HL-60 (cell line): ENCODE data around the gene HNRNPA2B1.
"Not testable (repeated sequence)": the region's sequence is repeated elsewhere in the genome, so short reads cannot be mapped to it uniquely, and the experiment has no call there.

Experiments used
- DNase-seq, 2 experiments: peaks; one replicate each; pipeline ENCODE4 v3.0.0-alpha.2; 2010 to 2020; ENCODE audit warnings: low read depth in 1 of 2, low spot score in 1 of 2
- H3K27ac ChIP-seq: fragments of 250-450 bp; sonication (Bioruptor Pico); replicated peaks from 2 replicates; pipeline ENCODE4 v1.5.1; 2020; ENCODE audit warnings: mild to moderate bottlenecking, moderate library complexity
- H3K27me3 ChIP-seq: fragments of 250-450 bp; sonication (Bioruptor Pico); 2 replicates; pipeline ENCODE4 v1.5.1; 2021; ENCODE audit warnings: mild to moderate bottlenecking, moderate library complexity; ENCODE audit not compliant: insufficient read depth, poor library complexity, severe bottlenecking
- H3K4me3 ChIP-seq: replicated peaks from 2 replicates; pipeline ENCODE4 v1.5.1; 2011; ENCODE audit warnings: mild to moderate bottlenecking, control low read depth, low read length; ENCODE audit not compliant: insufficient read depth
- GABPA ChIP-seq: IDR thresholded peaks from 2 replicates; pipeline ENCODE4 v1.6.1; 2012; ENCODE audit warnings: low read depth
- POLR2AphosphoS5 ChIP-seq: IDR thresholded peaks from 2 replicates; pipeline ENCODE4 v1.6.1; 2012; ENCODE audit warnings: low read depth
- SPI1 ChIP-seq: IDR thresholded peaks from 2 replicates; pipeline ENCODE4 v1.6.1; 2012; ENCODE audit warnings: low read depth, mild to moderate bottlenecking, borderline replicate concordance
- TF ChIP-seq, protein P1 (sequence below): IDR thresholded peaks from 2 replicates; pipeline ENCODE4 v1.6.1; 2012; ENCODE audit warnings: low read depth; ENCODE audit not compliant: insufficient replicate concordance
- TF ChIP-seq, protein P2 (sequence below): IDR thresholded peaks from one replicate; pipeline ENCODE4 v1.5.1; 2011; ENCODE audit warnings: low read length, control low read depth, inconsistent platforms; ENCODE audit not compliant: insufficient read depth

HNRNPA2B1 gene

DNA sequence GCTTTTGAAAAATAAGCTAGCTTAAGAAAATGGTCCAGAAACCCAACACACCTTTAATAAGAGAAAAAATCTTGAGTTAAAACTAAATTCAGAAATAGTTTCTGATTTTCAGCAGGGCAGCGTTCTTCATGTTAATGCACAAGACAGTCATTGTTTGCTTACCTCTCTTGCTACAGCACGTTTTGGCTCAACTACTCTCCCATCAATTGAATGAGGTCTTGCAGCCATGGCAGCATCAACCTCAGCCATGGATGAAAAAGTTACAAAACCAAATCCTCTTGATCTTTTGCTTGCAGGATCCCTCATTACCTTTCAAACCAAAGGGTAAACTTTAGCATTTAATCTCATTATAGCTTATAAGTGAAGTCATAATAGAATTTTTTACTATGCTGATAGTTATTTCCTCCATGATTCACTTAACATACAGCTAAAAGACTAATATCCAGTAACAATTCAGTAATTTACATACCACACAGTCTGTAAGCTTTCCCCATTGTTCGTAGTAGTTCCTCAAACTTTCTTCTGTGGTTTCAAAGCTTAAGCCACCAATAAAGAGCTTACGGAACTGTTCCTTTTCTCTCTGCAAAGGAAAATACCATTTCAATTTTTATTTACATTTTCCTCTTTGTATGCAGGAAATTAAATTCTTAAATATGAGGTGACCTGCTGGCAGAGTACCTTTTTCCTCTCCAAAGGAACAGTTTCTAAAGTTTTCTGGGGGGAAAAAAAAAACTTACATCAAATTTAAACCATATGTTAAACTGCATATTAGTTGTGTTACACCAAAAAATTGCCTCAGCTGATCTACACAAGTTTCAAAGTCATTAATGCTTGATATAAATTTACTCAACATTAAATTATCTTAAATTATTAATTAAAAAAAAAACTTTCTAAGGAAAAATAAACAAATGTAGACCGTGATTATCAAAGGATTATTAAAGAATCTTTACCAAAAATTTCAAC, 3.1 kb downstream of the HNRNPA2B1 start:
- peak in 1 of 2 experiments; percentile 37 for DNase-seq
- H3K4me3 ChIP-seq, result peak overlapping the region; percentile 77
- H3K27me3 ChIP-seq, result no peaks in the 10 kb centered on the region
- H3K27ac ChIP-seq, result peak overlapping the region; percentile 5; the same call in 1 of the 2 replicates
- TF ChIP-seq, protein P1, sequence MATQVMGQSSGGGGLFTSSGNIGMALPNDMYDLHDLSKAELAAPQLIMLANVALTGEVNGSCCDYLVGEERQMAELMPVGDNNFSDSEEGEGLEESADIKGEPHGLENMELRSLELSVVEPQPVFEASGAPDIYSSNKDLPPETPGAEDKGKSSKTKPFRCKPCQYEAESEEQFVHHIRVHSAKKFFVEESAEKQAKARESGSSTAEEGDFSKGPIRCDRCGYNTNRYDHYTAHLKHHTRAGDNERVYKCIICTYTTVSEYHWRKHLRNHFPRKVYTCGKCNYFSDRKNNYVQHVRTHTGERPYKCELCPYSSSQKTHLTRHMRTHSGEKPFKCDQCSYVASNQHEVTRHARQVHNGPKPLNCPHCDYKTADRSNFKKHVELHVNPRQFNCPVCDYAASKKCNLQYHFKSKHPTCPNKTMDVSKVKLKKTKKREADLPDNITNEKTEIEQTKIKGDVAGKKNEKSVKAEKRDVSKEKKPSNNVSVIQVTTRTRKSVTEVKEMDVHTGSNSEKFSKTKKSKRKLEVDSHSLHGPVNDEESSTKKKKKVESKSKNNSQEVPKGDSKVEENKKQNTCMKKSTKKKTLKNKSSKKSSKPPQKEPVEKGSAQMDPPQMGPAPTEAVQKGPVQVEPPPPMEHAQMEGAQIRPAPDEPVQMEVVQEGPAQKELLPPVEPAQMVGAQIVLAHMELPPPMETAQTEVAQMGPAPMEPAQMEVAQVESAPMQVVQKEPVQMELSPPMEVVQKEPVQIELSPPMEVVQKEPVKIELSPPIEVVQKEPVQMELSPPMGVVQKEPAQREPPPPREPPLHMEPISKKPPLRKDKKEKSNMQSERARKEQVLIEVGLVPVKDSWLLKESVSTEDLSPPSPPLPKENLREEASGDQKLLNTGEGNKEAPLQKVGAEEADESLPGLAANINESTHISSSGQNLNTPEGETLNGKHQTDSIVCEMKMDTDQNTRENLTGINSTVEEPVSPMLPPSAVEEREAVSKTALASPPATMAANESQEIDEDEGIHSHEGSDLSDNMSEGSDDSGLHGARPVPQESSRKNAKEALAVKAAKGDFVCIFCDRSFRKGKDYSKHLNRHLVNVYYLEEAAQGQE, result no peak
- TF ChIP-seq GABPA (no peak), SPI1 (peak; percentile 56; the same call in 1 of the 2 replicates), POLR2AphosphoS5 (peak; percentile 38)
- TF ChIP-seq, protein P2, sequence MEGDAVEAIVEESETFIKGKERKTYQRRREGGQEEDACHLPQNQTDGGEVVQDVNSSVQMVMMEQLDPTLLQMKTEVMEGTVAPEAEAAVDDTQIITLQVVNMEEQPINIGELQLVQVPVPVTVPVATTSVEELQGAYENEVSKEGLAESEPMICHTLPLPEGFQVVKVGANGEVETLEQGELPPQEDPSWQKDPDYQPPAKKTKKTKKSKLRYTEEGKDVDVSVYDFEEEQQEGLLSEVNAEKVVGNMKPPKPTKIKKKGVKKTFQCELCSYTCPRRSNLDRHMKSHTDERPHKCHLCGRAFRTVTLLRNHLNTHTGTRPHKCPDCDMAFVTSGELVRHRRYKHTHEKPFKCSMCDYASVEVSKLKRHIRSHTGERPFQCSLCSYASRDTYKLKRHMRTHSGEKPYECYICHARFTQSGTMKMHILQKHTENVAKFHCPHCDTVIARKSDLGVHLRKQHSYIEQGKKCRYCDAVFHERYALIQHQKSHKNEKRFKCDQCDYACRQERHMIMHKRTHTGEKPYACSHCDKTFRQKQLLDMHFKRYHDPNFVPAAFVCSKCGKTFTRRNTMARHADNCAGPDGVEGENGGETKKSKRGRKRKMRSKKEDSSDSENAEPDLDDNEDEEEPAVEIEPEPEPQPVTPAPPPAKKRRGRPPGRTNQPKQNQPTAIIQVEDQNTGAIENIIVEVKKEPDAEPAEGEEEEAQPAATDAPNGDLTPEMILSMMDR, result no peak

- Histone ChIP-seq H3K4me3 (no peak overlapping the region), H3K27ac (no peak overlapping the region), H3K27me3 (no peaks in the 10 kb centered on the region)
- no peak for DNase-seq
- TF ChIP-seq SPI1, result no peak
- TF ChIP-seq, protein P2, result no peak
- TF ChIP-seq, protein P1, result no peak
- TF ChIP-seq POLR2AphosphoS5, result no peak
- no peak for TF ChIP-seq GABPA
Measured at GRCh38 chr7:26195867-26196657, 4.5 kb downstream of the HNRNPA2B1 start.

- Histone ChIP-seq H3K27me3 (no peaks in the 10 kb centered on the region), H3K27ac (no peak overlapping the region), H3K4me3 (no peak overlapping the region)
- no peak for DNase-seq
- TF ChIP-seq POLR2AphosphoS5, result no peak
- TF ChIP-seq, protein P1, result no peak
- TF ChIP-seq, protein P2, result no peak
- no peak for TF ChIP-seq GABPA
- no peak for TF ChIP-seq SPI1
Measured at GRCh38 chr7:26195182-26195581, 5.4 kb downstream of the HNRNPA2B1 start.

DNA sequence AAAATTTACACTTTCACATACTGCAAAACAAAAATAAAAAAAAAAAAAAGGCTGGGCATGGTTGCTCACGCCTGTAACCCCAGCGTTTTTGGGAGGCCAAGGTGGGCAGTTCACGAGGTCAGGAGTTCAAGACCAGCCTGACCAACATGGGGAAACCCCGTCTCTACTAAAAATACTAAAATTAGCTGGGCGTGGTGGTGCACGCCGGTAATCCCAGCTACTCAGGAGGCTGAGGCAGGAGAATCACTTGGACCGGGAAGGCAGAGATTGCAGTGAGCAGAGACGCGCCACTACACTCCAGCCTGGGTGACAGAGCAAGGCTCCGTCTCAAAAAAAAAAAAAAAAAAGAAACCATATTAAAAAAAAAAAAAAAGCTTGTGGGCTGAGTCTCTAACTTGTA, 5.8 kb downstream of the HNRNPA2B1 start:
- H3K27ac ChIP-seq, H3K27me3 ChIP-seq, DNase-seq, H3K4me3 ChIP-seq: not testable (repeated sequence)
